22Rv1 (cell line): Measurements from ENCODE around the gene CDK6.

Source experiments
- CTCF ChIP-seq: fragments of 450-650 bp; IDR thresholded peaks from 2 replicates; pipeline ENCODE4 v1.5.1; 2017; ENCODE audit warnings: mild to moderate bottlenecking
- ZFX ChIP-seq: fragments of 450-650 bp; IDR thresholded peaks from 2 replicates; pipeline ENCODE4 v1.6.1; 2017; ENCODE audit warnings: antibody characterized with exemption, borderline replicate concordance

GRCh38 chr7:92684274-92684673 is 152.1 kb downstream of the CDK6 start:
- TF ChIP-seq CTCF: no peak
- TF ChIP-seq ZFX: no peak
